GM06990 (cell line): ENCODE data around the gene FUT7.
A peak's percentile ranks its signal among the peaks of the same experiment; 100 is the strongest.

Source experiments
- DNase-seq: peaks from one replicate; pipeline ENCODE4 v3.0.0-alpha.2; 2011; ENCODE audit not compliant: insufficient read length; ENCODE audit errors: extremely low read depth
- H3K27me3 ChIP-seq: replicated peaks from 2 replicates; pipeline ENCODE4 v1.6.0; 2011; ENCODE audit warnings: low read length; ENCODE audit not compliant: control insufficient read depth, insufficient read depth
- H3K36me3 ChIP-seq: 2 replicates; pipeline ENCODE4 v1.5.1; 2011; ENCODE audit warnings: low read length; ENCODE audit not compliant: control insufficient read depth, insufficient read depth
- H3K4me3 ChIP-seq: replicated peaks from 2 replicates; pipeline ENCODE4 v1.5.1; 2011; ENCODE audit warnings: low read depth, mild to moderate bottlenecking, control low read depth, low read length
- CTCF ChIP-seq: IDR thresholded peaks from 2 replicates; pipeline ENCODE4 v1.5.1; 2011; ENCODE audit warnings: low read length, control low read depth, mild to moderate bottlenecking, inconsistent platforms; ENCODE audit not compliant: insufficient read depth, poor library complexity, severe bottlenecking

The FUT7 gene

GRCh38 chr9:137027369-137028262 lies 4.3 kb downstream of the FUT7 start, which contains the start of gene ABCA2:
TSS of gene ABCA2 (minus strand) at chr9:137028237. CDS start at chr9:137028140, 97 bp downstream.
- peak within 1 kb of the TSS; percentile 55 for H3K4me3 ChIP-seq
- DNase-seq: no peak
- H3K36me3 ChIP-seq: no peaks in the 10 kb centered on the region
- no peaks in the 10 kb centered on the region; the same call in 1 of the 2 replicates for H3K27me3 ChIP-seq
- no peak for TF ChIP-seq CTCF

DNA sequence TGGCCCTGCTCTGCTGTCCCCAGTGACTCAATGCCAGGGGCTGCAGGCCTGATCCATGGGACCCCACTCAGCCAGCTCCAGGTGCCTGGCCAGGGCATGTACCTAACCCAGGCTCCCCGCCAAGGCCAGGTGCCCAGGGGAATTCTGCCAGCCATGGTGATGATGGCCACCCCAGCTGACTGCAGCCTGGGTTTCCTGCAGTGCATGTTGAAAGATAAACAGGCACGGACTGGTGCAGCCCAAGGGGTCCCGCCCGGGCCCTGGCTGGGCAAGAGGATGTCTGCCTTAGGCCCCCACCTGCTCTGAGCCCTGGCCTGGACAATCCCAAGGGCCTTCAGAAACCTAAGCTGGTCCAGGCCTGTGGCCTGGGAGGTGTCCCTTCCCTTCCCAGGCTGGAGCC lies 5.1 kb downstream of the FUT7 start:
- TF ChIP-seq CTCF: no peak
- no peaks in the 10 kb centered on the region; the same call in 1 of the 2 replicates for H3K27me3 ChIP-seq
- no peak overlapping the region for H3K4me3 ChIP-seq
- no peaks in the 10 kb centered on the region for H3K36me3 ChIP-seq
- DNase-seq: no peak

GRCh38 chr9:137026384-137026783 lies 5.5 kb downstream of the FUT7 start:
- no peak for DNase-seq
- Histone ChIP-seq H3K4me3 (no peak overlapping the region), H3K27me3 (no peaks in the 10 kb centered on the region; the same call in 1 of the 2 replicates), H3K36me3 (no peaks in the 10 kb centered on the region)
- TF ChIP-seq CTCF: no peak

DNA sequence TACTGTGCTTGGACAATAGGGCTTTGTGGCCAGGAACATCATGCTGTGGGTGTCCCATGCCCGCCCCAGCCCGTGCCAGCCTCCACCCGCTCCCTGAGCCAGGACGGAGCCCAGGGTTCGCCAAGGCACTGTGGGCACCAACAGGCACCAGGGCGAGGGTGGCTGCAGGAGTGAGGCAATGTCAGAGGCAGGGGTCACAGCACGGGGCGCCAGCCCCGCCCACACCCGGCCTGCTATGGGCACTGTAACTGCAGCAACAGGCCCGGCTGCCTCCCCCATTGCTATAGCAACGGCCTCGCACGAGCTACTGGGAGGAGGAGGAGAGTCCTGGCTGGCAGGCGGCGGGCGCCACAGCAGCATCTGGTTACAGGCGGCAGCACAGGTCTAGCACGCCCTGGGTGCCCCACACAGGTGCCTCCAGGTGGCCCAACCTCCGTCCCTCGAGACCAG lies 6.3 kb downstream of the FUT7 start:
- DNase-seq: no peak
- no peak overlapping the region for H3K4me3 ChIP-seq
- no peaks in the 10 kb centered on the region for H3K36me3 ChIP-seq
- TF ChIP-seq CTCF: no peak
- no peaks in the 10 kb centered on the region; the same call in 1 of the 2 replicates for H3K27me3 ChIP-seq

DNA sequence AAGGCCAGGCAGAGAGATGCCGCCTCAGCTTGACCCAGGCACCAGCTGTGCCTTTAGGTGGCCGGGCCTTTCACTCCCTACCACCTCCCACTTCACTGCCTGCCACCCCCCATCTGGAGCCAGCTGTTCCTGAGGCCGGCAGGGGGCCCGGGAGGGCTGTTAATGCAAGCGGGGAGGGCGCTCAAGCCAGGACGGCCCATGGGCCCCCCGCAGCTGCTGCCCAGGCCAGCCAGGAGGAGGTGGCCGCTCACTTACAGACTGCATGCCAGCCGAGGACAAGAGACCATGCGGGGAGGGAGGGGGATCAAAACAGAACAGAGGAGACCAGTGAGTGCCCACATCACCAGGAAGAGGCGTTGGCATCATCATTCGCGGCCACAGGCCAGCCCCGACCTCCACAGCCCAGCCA lies 8.3 kb downstream of the FUT7 start:
- no peak for DNase-seq
- Histone ChIP-seq H3K36me3 (no peaks in the 10 kb centered on the region), H3K4me3 (no peak overlapping the region), H3K27me3 (no peaks in the 10 kb centered on the region; the same call in 1 of the 2 replicates)
- TF ChIP-seq CTCF: no peak
